Measurements from ENCODE around the gene SPAAR.

Gene SPAAR

DNA sequence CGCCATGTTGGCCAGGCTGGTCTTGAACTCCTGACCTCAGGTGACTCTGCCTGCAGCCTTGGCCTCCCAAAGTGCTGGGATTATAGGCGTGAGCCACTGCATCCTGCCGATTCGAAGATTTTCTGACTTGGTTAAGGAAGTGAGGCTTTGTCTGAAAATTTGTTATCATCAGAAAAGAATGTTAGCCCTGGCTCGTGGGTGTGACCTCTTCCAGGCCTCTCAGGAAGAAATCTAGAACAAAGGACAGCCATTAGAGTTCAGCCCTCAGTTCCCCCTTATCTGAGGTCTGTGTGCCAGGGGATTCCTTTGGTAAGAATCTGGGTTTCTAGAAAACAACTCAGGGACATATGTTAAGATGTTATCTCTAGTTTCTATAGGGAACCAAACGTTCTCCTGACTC, 42.4 kb downstream of the SPAAR start:
- DNase-seq = no peak

GRCh38 chr9:35952526-35953191, 43.4 kb downstream of the SPAAR start:
- DNase-seq = no peak

DNA sequence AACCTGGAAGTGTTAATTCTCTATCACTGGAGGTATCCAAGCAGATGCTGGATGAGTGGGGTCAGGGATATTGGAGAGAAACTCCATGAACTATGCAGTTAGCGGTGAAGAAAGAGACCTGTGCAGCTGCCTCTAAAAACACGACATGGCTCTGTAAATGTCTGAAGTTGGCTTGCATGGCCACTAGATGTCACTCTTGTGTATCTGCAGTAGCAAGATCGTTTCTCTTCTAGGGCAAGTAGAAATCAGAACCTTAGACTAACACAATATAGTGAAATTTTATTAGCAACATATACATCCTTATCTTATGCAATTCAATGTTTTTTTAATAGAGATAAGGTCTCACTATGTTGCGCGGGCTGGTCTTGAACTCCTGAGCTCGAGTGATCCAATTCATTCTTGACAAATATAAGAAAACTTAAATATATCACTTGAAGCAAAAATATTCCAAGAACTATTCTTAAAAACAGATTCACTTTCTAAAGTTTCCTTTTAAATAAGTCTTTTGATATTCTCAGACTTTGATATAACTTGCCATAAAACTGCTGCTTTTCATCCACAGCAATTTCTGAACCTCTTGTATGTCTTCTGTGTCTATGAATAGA, 45.8 kb downstream of the SPAAR start:
- DNase-seq = peak; percentile 72

- DNase-seq = no peak
Measured at GRCh38 chr9:35956651-35957050, 47.4 kb downstream of the SPAAR start.

- DNase-seq = no peak
Measured at GRCh38 chr9:35958104-35958837, 49.0 kb downstream of the SPAAR start, which contains the start of gene OR2S2. Gene OR2S2, minus strand, starts transcription at chr9:35958154. Its CDS starts 56 bp downstream, at chr9:35958098.

DNA sequence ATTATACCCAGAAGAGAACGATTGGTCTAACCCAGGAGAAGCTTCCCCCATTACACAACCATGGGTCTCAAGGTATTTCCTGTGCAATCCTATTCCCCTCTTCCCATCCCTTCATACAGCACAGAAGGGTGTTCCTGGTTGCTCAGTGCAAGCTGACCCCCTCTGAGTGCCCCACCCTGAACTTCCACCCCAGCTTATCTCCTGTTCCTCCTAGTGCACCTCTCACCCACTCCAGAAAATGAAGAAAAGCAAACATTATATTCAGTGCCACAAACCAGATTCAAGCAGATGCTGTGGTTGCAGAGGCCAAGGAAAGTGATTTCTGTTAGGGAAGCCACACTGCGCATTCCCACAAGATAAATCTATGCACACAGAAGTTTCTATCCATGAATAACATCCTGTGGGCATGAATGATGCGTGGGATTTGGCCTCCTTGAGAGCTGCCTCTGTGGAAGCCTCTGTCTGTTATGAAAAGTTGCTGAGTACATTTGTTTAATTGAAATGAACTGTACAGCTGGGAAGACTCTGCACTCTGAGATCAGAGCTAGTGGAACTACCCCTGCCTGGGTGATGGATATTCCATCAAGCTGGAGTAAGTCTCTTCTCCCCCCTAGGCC, 50.9 kb downstream of the SPAAR start:
- DNase-seq = no peak

Data from NCI-H2171 treated with DMSO at 0.1 percent for 48 hours (cell line).